Esophagus muscularis mucosa (tissue), 4 donors: ENCODE results near the gene ZNF487. TPM values are rescaled to one million over a fixed set of nuclear protein-coding genes. Genes with fewer than 3 reads are reported as not detected.

Experiments used
- DNase-seq: peaks from one replicate; pipeline ENCODE4 v3.0.0-alpha.2; 2017; ENCODE audit errors: extremely low spot score
- H3K27ac ChIP-seq, 4 donors: fragments of 200-600 bp; sonication (generic); replicated peaks in 1 of 4; 1 replicate in 3 of 4; 2 replicates in 1 of 4; pipeline ENCODE4 v1.5.1; 2016 to 2019; ENCODE audit warnings: mild to moderate bottlenecking in 1 of 4
- H3K27me3 ChIP-seq, 4 donors: fragments of 200-600 bp; sonication (generic); one replicate each; pipeline versions ENCODE4 v1.5.1 to v1.6.0; 2016 to 2019
- H3K36me3 ChIP-seq, 4 donors: fragments of 200-600 bp; sonication (generic); one replicate each; pipeline ENCODE4 v1.5.1; 2016 to 2019
- H3K4me1 ChIP-seq, 4 donors: fragments of 200-600 bp; sonication (generic); one replicate each; pipeline ENCODE4 v1.5.1; 2016 to 2019
- H3K4me3 ChIP-seq, 4 donors: fragments of 200-600 bp; sonication (generic); 1 replicate in 2 of 4; 2 replicates in 2 of 4; pipeline ENCODE4 v1.5.1; 2016 to 2019; ENCODE audit warnings: mild to moderate bottlenecking in 4 of 4, moderate library complexity in 1 of 4
- H3K9me3 ChIP-seq, 4 donors: fragments of 200-600 bp; sonication (generic); 1 replicate in 3 of 4; 2 replicates in 1 of 4; pipeline ENCODE4 v1.5.1; 2016 to 2019
- CTCF ChIP-seq, 3 experiments: fragments of 200-600 bp in 2 of 3; fragments of 450-650 bp in 1 of 3; sonication (generic) in 2 of 3; IDR thresholded peaks; one replicate each; pipeline ENCODE4 v1.5.1; 2017 to 2019; ENCODE audit warnings: antibody characterized with exemption in 3 of 3, mild to moderate bottlenecking in 2 of 3, moderate library complexity in 1 of 3
- EP300 ChIP-seq: sonication (generic); formaldehyde crosslinking; IDR thresholded peaks from one replicate; pipeline ENCODE4 v1.6.1; 2017; ENCODE audit warnings: antibody characterized with exemption
- POLR2A ChIP-seq: fragments of 450-650 bp; IDR thresholded peaks from one replicate; pipeline ENCODE4 v1.6.1; 2017; ENCODE audit warnings: antibody characterized with exemption, moderate library complexity, mild to moderate bottlenecking, low read depth
- POLR2AphosphoS5 ChIP-seq, 2 donors: sonication (generic); formaldehyde crosslinking; IDR thresholded peaks; one replicate each; pipeline ENCODE4 v1.6.1; 2017; ENCODE audit warnings: antibody characterized with exemption in 2 of 2
- WGBS: methylation state at CpG from one replicate; pipeline ENCODE4 v1.1.5; 2018; 5-methylcytosine and 5-hydroxymethylcytosine counted together
- intact Hi-C: fragments of 100-400 bp; cut with DNase I; formaldehyde crosslinking; loops from one replicate; pipeline ENCODE4 v1.15.1; 2023
- total RNA-seq, 4 donors: library from RNA; depleted of rRNA; stranded (reverse); fragments of >200 nt; gene quantifications; one replicate each; pipeline versions ENCODE4 v1.1.0 to v1.2.1, GENCODE V29; 2016

The ZNF487 gene
- total RNA-seq, 4 donors from 2014 or later = 9.1 to 10.1 (median 10.0) TPM

- no peak for DNase-seq
- Histone ChIP-seq H3K36me3 (no peaks in the 10 kb centered on the region), H3K9me3 (no peaks in the 10 kb centered on the region), H3K4me3 (no peak overlapping the region), H3K4me1 (no peaks in the 10 kb centered on the region), H3K27me3 (no peaks in the 10 kb centered on the region), H3K27ac (no peak overlapping the region)
- WGBS = 93% methylated on average over 12 of the region's 12 CpGs
- TF ChIP-seq POLR2AphosphoS5 (IDR thresholded peaks at IDR 0.05) (no peak), EP300 (no peak), CTCF (IDR thresholded peaks at IDR 0.05) (no peak), POLR2A (no peak)
- intact Hi-C loops = no loop called here
Observed at GRCh38 chr10:43427166-43427825, 9.6 kb upstream of the ZNF487 start.

- Histone ChIP-seq H3K4me1 (peaks cover 4 to 12% (median 10%) of the 10 kb centered on the region in 4 donors), H3K27me3 (no peaks in the 10 kb centered on the region), H3K27ac (no peak overlapping the region), H3K4me3 (no peak overlapping the region), H3K9me3 (no peaks in the 10 kb centered on the region), H3K36me3 (no peaks in the 10 kb centered on the region)
- no peak for TF ChIP-seq POLR2AphosphoS5 (IDR thresholded peaks at IDR 0.05)
- TF ChIP-seq POLR2A = no peak
- TF ChIP-seq EP300 = no peak
- TF ChIP-seq CTCF (IDR thresholded peaks at IDR 0.05) = no peak
- 95% methylated on average over 8 of the region's 8 CpGs for WGBS
- intact Hi-C loops = no loop called here
- no peak for DNase-seq
Observed at GRCh38 chr10:43430926-43431663, 5.8 kb upstream of the ZNF487 start.

GRCh38 chr10:43437141-43437870 is 395 bp downstream of the ZNF487 start:
- intact Hi-C loops = no loop called here
- WGBS = 10% methylated on average over 21 of the region's 30 CpGs

More at GRCh38 chr10:43437141-43437870, 395 bp downstream of the ZNF487 start:
- no peaks in the 10 kb centered on the region for H3K36me3 ChIP-seq
- peak; percentile 92 for DNase-seq
- H3K27ac ChIP-seq = peak overlapping the region; percentile 90 to 99 (median 98)
- TF ChIP-seq POLR2A (no peak), CTCF (IDR thresholded peaks at IDR 0.05) (no peak), EP300 (no peak), POLR2AphosphoS5 (IDR thresholded peaks at IDR 0.05) (no peak)
- no peaks in the 10 kb centered on the region for H3K9me3 ChIP-seq
- no peaks in the 10 kb centered on the region for H3K27me3 ChIP-seq
- peaks cover 11 to 25% (median 24%) of the 10 kb centered on the region in 4 donors for H3K4me1 ChIP-seq
- H3K4me3 ChIP-seq = peak overlapping the region; percentile 67 to 87 (median 74)
